Measurements from ENCODE around the gene RNLS. TPM values are rescaled to one million over a fixed set of nuclear protein-coding genes. Genes with fewer than 3 reads are reported as not detected.

Gene RNLS
- total RNA-seq, 1 donor from 2014 or later = 10.4 TPM

DNA sequence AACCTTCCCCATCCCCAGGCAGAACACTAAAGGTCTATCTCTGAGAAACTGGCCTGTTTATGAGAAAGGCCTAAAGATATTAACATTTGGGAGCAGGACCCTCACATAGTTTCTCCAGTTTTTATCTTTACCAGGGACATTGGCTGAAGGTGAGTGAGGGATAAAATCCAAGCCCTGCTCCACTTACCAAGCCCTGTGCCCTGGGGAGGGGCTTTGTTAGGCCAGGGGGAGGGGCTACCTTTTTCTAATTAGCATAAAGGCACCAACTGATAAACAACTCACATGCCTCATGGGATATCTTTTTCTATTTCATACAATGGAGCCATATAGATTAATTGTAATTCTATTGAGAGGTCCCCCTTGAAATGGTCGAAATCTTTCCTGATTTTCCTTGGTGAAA lies 55.9 kb downstream of the RNLS start:
- intact Hi-C loops (cut with DNase I) = no loop called here
- DNase-seq (ENCODE audit: low spot score) = no peak

DNA sequence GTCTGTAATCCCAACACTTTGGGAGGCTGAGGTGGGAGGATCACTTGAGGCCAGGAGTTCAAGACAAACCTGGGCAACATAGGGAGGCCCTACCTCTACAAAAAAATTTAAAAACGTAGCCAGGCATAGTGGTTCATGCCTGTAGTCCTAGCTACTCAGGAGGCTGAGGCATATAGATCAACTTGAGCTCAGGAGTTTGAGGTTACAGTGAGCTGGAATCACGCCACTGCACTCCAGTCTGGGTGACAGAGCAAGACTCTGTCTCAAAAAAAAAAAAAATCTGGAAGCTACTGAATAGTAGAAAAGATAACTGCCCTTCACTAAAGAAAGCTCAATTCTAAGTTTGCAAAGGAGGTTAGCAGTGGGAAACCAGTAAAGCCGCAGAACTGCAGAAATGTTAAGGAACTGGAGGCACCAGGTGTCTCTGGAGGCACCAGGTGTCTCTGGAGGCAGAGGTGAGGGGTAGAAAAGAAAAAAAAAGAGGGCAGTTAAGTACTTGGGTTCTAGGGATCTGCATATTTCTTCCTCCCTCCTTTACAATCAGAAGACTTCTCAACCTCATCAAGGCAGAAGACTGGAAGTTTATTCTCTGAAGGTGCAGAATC lies 56.5 kb downstream of the RNLS start:
- DNase-seq (ENCODE audit: low spot score) = no peak
- intact Hi-C loops (cut with DNase I) = no loop called here

DNA sequence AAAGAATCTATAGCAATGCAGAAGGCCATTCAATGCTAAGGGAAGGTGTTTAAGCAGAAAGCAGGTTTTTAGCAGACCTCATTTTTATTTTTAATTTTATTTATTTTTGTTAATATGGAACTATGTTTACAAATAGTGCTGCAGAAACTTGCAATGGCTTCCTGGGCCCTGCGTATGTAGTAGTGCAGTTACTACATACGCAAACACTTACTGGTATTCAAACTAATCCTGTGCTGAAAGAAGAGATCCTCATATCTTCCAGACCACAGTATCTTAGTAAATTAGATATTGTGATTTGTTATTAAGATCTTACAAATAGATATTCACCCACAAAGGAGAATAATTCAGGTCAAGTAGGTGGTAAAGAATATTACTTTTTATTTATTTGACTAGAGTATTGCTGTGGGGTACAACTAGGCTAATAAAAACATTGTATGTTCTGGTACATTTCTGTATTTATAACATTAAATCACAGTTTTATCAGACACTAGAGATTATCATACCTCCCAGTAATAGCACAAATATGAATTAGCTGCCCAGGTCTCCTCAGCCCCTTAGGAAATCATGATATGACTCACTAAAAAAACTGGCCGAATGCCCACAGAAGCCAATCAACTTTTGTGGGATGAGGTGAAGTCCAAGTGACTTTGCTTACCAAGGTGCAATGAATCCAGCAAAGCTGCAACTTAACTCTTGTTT lies 57.6 kb downstream of the RNLS start:
- DNase-seq (ENCODE audit: low spot score) = no peak
- intact Hi-C loops (cut with DNase I) = no loop called here

DNA sequence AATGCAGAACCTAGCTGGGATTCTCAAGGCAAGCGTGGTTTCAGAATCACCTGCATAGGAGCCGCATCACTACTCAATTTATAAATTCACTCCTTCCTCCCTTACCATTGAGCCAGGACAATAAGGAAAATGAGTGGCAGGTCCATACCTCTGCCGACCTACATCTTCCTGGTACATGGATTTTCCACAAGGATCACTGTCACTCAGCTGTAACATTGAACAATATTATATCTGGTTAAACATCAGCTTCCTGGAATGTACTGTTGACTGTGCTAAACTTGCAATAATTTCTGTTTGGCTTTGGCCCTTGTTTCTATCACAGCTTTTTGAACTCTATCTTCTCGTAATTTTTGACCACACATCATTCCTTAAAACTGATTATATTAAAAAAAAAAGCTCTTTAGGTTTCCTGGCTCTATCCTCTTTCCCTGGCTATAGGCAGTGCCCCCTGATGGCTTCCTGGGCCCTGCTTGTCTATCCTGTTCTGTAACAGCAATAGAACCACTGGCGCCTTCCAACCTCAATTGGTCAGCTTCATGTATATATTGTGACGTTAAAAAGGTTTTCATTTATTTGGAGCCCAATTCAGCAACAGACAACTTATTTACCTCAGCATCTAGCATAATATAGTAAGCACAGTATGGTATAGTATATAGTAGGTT lies 59.2 kb downstream of the RNLS start:
- DNase-seq (ENCODE audit: low spot score) = no peak
- intact Hi-C loops (cut with DNase I) = no loop called here

DNA sequence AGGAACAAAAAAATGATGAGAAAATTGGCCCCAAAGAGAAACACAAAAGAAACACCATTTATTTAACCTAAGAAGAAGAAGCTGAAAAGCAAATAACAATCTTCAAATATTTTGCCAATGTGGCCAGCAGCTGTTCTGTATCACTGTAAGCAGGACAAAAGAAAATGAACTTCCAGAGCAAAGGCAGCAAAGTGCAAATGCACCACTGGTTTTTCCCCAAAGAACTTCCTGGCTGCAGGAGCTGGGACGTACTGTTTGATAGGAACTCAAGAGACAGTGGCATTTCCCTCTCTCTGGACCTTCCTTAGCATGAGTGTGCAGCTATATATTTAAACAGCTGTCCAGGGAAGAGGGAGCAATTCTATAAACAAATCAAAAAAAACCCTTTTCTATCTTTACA lies 60.4 kb downstream of the RNLS start:
- no peak for DNase-seq (ENCODE audit: low spot score)
- intact Hi-C loops (cut with DNase I) = no loop called here

DNA sequence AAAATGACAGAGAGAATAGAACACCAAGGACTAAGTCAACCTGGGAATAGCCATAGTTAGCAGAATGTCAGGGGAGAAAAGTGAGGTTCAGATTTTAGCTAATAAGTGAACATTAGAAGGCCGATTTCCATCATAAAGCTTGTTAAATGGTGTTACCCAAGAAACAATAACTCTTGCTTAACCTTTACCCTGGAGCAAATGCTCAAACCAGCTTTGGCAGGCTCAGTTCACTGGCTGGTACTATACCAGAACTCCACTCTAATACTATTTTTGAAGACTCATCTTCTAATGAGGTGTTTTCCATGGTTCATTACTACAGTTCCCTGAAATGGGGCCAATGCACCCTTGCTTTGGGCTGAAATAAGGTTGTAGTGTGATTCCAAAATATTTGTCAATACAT lies 61.3 kb downstream of the RNLS start:
- intact Hi-C loops (cut with DNase I) = no loop called here
- DNase-seq (ENCODE audit: low spot score) = no peak

DNA sequence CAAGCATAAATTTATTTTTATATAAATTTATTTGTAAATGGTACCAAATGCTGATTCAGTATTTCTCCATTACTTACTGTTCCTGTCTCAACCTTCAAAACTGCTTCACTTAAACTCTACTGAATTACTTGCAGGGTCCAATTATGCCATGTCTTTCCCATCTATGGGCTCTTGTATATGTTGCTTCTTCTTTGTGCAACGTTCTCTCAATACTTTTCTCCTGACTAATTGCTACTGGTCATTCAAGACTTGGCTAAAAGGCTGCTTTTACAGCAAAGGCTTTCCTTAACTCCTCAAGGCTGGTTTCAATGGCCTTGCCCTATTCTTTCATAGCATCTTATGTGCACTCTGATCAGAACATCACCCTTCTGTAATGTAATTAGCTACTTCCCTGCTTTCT lies 67.9 kb downstream of the RNLS start:
- no peak for DNase-seq (ENCODE audit: low spot score)
- intact Hi-C loops (cut with DNase I) = no loop called here

DNA sequence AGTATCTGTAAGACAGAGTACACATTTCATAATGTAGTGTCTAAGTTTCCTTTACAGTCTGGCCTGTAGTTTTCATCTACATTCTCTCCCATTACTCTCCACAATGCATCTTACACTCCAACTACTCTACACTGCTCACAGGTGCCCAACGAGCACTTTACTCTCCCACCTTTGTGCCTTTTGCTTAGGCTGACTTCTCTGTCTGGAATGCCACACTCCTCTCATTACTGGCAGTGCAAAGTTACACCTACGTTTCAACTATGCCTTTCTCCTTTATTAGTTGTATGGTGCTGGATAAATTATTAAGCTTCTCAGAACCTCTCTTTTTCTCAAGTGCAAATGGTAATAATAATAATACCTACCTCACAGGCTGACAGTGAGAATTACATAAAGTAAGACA lies 70.5 kb downstream of the RNLS start:
- DNase-seq (ENCODE audit: low spot score) = no peak
- intact Hi-C loops (cut with DNase I) = no loop called here

DNA sequence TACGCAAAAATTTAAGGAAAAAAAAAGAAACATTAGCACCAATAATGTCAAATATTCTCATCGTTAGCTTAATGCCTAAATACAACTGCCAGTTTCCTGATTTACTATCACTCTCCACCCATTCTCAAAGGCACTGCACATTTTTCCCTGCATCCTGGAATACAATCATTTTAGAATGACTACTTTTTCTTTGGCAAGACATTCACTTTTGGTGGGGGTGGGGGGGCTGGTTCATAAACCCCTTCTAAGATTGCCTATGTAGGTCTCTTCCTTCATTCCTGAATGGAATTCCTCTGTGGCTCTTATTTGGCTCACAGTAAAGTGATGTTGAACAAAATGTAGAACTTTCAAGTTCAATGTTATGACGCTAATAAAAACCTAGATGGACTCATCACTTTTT lies 74.3 kb downstream of the RNLS start:
- intact Hi-C loops (cut with DNase I) = no loop called here
- no peak for DNase-seq (ENCODE audit: low spot score)

DNA sequence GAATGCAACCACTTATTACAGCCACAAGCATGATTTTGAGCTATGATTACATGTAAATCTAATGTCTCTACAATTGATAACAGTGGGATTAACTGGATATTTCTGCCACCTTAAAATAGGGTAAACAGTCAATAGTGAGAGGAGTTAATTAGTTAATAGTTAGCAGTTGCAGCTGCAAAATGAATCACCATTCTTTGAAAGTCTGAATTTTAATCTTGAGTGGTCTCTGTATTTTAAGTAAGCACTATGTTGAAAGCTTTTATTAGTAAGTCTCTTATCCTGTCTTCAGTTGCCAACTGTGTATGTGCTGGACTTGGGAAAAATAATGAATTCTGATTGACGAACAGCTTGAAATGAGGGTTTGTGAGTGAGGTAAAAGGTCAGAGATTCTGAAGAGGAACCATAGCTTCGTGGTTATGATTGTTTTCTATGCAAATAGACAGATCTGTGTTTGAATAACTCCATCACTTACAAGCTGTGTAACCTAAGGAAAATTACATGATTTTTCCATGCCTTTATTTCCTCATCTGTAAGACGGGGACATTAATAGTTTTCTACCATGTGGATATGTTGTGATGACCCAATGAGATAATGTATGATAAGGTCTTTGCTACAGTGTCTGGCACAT lies 75.2 kb downstream of the RNLS start:
- no peak for DNase-seq (ENCODE audit: low spot score)
- intact Hi-C loops (cut with DNase I) = no loop called here

DNA sequence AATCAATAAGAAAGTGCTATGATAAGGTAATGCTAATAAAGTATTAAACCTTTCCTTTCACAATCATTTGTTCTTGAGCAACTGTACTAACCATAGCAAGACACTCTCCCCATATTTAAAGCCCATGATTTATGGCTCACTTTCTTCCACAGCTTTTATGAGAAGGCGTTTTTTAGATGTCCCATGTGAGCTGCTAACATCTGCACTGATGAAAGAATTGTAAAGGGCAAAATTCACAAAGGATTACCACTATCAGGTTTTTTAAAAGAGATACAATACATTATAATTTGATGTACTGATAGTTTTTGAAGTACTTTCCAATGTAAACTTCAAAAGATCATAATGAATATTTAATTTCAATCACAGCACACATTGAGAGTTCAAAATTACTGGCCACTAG lies 75.7 kb downstream of the RNLS start:
- intact Hi-C loops (cut with DNase I) = no loop called here
- no peak for DNase-seq (ENCODE audit: low spot score)

DNA sequence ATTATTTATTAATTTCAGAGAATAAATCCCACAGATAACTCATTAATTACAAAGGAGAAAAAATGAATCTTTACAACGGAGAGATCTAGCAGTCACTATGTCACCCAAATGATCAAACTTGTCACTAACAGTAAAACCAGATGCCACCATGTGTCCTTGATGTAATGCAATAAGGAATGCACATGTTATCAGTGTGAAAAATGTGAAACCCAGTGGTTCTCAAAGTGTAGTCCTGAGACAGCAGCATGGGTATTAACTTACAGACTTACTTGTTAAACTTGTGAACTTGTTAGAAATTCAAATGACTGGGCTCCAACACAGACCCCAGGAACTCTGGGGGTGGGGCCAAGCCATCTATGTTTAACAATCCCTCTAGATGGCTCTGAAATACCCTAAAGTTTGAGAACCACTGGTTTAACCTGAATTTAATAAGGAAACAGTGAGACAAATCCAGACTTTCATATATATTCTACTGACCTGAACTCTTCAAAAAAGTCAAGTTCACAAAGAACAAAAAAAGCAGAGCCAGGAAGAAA lies 77.4 kb downstream of the RNLS start:
- intact Hi-C loops (cut with DNase I) = no loop called here
- DNase-seq (ENCODE audit: low spot score) = no peak

DNA sequence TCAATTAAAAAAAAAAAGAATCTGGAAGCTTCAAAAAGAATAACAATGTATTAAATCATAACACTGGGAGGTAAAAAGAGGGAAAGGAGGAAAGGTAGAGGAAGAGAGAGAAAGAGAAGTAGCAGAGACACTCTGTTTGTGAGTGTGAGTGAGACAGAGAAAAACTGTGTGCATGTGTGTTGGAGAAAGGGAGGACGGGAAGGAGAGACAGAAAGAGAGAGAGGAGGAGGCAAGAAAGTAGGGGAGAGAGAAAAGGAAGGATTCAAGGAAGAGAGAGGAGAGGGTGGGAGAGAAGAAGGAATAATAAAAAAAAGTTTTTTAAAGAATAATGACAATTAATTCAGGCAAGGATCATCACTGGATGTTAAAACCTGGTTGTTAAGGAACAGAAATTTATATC lies 77.9 kb downstream of the RNLS start:
- no peak for DNase-seq (ENCODE audit: low spot score)
- intact Hi-C loops (cut with DNase I) = no loop called here

DNA sequence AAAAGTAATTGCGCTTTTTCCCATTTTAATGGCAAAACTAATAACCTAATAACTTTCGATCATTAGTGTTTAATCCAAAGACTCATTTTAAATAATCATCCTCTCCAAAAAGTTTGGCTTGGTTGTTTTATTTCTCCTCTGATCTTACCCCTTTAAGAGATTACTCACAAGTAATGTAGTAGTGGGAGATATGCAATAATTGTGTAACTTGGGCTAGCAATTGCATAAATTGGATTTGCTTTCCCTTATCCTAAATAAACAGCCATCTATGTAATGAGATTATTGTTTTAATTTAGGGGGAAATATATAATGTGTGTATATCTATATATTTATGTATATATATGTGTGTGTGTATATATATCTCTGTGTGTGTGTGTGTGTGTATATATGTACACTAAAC lies 82.5 kb downstream of the RNLS start:
- no peak for DNase-seq (ENCODE audit: low spot score)
- intact Hi-C loops (cut with DNase I) = no loop called here

DNA sequence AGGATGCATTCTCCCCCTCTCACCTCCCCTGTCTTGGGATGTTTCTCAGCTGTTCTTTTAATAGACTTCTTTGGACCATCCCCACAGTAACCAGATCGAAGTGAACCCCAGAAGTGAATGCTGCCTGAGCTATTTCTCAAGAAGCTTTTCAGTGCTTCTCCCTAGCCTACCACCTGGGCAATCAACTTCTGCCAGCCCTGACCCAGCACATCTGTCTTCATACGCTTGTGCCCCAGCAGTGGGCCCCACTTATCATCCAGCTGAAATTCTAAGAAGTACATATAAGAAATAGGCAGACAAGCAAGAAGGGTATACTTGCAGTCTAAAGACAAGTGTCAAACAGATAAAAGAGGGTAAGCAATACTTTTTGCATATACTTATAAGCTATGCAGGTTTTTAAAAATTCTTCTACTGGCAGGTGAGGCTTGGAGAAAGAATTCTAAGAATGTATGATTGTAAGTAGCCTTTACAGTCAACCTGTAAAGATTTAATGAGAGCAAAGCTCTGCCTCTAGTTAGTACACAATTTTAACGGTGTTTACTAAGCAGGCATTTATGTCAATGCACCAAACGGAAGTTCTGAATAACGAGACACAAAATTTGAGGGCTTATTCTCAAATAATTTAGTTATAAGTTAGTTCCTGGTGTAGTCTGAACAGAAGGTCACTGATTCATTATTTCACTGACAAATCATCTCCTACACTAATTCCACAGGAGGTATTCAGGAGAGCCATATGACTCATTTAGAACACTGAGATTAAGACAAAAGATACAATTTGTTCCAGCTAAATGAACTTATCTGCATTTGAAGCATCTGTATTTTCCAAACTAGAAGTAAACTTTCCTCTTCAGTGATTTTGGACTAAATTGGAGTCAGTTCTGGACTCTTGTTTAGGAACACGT lies 83.3 kb downstream of the RNLS start:
- intact Hi-C loops (cut with DNase I) = no loop called here

DNA sequence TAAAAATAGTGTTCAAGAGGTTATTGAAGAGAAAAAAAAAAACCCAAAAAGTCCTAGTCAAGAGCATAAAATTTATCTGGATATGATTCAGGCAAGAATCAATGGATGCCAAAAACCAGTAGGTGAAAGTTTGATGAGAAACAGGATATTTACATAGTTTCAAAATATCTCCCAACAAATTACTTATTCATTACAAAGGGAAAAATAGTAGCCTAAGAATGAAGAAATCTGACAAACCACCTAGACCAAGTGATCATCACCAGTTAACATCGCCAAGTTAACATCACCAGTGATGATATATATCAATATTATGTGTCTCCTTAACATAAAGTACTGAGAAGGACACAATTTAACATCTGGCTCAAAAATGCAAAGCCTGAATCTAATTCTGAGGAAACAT lies 85.2 kb downstream of the RNLS start:
- no peak for DNase-seq (ENCODE audit: low spot score)
- intact Hi-C loops (cut with DNase I) = no loop called here

More for the DNA sequence above, 83.3 kb downstream of the RNLS start:
- no peak for DNase-seq (ENCODE audit: low spot score)

DNA sequence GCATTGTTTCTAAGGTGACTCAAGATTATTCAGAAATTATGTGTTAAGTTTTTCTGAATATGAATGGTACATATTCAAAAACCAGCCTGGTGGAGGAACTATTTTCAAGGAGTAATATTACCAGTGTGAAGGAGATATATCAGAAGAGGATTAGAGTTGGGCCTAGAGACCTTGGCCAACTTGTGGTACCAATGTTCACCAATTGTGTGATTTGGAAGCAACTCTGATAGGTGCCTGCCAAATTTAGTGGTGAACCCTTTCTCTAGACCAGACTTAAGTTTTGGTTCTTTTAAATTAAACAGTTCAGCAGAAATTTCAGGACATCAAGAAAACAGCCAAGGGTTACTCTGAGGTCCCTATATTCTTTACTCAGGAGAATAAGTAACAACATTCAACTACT lies 88.6 kb downstream of the RNLS start:
- intact Hi-C loops (cut with DNase I) = no loop called here
- DNase-seq (ENCODE audit: low spot score) = no peak

DNA sequence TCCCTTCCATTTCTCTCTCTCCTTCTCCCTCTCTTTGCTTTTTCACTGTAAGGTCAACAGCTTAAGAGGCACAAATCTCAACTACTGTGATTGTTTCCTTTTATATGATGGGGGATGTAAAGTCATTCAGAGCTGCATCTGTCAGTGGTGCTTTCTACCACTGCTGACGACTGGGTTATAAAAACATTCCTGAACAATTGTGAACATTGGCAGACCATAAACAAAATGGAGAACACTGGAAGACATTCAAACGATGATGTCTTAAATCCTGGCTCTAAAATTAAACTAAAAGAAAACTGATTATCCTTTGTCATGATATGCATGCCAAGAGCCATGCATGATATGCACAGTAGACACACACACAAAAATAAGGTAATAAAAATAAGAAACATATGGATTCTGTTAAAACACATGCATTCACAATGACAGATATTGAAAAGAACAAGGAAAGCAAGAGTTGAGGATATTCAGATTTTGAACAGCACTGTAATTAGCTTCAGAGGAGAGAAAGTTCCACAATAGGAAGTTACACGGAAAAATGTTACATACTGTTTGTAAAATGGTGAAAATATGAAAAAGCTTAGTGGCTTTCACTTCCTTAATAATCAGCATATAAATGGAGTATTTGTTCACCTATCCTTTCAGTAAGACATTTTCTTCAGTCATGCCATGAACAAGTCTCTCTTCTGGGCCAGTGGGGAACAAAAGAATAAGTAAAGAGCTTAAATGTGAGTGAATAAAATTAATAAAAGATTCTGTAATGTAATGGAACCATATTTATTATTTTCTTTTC lies 89.2 kb downstream of the RNLS start:
- no peak for DNase-seq (ENCODE audit: low spot score)
- intact Hi-C loops (cut with DNase I) = no loop called here

DNA sequence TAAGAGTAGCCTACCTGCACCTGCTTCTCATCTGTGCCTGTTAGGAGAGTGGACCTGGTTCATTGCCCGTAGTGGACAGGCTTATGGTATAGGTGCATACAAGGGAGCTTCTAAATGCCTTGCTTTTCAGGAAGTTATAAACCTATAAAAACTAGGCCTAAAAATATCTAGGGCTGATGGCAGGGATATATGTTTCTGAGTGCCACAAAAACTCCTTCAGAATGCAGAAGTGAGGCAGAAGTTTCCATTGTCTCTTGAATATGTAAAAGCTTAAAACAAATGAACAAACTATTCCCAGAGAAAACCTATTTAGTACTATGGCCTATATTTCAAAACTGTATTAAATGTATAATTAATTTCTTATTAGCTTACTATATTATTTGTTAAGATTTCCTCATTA lies 91.8 kb downstream of the RNLS start:
- no peak for DNase-seq (ENCODE audit: low spot score)

More for the DNA sequence above, 91.8 kb downstream of the RNLS start:
- intact Hi-C loops (cut with DNase I) = no loop called here
